ENCODE measurements around the gene CFL1. TPM values are rescaled to one million over a fixed set of nuclear protein-coding genes. Genes with fewer than 3 reads are reported as not detected.
A peak's percentile ranks its signal among the peaks of the same experiment; 100 is the strongest.

The CFL1 gene
- total RNA-seq: 299 TPM
- long read RNA-seq, transcript CFL1-209 (3 exons, 647 nt): minor isoform, 9 of 320 reads
- long read RNA-seq, transcript CFL1-201 (4 exons, 1,234 nt): major isoform, 300 of 320 reads
- long read RNA-seq, partial matches to known transcripts: 1 of 320 reads
- long read RNA-seq, other reads (novel, unspliced or antisense): 8 of 320 reads

DNA sequence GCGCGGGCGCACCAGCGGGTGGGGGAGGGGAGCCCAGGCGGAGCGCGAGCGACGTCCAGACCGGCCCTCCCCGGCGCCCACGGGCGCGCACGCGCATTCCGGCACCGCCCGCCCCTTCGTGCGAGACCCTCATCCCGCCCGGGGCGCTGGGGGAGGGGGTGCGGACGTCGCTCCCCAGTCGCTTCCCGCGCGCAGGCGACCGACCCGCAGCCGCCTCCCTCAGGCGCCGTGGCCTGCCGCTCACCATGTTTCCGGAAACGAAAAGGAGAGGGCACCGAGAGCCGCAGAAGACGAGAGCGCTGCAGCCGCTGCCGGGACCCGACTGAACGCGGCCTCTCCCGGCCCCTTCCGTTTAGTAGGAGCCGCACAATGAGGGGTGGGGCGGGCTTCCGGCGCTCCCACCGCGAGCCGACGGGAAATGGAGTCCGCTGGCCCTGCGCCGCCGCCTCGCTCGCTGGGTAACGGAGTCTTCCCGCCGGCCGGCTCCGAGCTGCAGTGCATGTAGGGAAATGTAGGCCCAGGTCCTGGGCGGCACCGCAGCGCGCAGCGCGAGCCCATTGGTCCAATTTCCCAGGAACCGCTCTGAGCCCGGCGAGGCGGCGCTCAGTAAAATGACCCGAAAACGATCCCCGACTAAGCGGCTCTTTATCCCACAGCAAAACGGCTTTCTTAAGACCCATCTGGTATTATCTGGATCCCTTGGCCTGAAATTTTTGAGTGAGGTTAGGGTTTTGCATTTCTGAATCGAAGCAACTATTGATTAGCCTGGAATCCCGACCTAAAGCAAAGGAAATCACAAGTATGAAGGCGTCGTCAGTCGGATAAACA is at the start of gene CFL1:
CFL1 (minus strand) TSS at position 328 of the 828 bp plus-strand sequence; CDS start at position 247, 81 bp downstream.
- Histone ChIP-seq H3K36me3 (peaks cover 51% of the 10 kb centered on the region), H3K27me3 (ENCODE audit: low read depth) (no peaks in the 10 kb centered on the region), H3K27ac (replicated peaks) (peak within 1 kb of the TSS; percentile 97), H3K9me3 (replicated peaks) (no peaks in the 10 kb centered on the region), H3K4me3 (peak within 1 kb of the TSS; percentile 80), H3K4me1 (peaks cover 85% of the 10 kb centered on the region)
- intact Hi-C loops (cut with micrococcal nuclease): no loop called here
- peak; percentile 99 for DNase-seq
- TF ChIP-seq, protein P1, sequence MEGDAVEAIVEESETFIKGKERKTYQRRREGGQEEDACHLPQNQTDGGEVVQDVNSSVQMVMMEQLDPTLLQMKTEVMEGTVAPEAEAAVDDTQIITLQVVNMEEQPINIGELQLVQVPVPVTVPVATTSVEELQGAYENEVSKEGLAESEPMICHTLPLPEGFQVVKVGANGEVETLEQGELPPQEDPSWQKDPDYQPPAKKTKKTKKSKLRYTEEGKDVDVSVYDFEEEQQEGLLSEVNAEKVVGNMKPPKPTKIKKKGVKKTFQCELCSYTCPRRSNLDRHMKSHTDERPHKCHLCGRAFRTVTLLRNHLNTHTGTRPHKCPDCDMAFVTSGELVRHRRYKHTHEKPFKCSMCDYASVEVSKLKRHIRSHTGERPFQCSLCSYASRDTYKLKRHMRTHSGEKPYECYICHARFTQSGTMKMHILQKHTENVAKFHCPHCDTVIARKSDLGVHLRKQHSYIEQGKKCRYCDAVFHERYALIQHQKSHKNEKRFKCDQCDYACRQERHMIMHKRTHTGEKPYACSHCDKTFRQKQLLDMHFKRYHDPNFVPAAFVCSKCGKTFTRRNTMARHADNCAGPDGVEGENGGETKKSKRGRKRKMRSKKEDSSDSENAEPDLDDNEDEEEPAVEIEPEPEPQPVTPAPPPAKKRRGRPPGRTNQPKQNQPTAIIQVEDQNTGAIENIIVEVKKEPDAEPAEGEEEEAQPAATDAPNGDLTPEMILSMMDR (IDR thresholded peaks at IDR 0.05; ENCODE audit: borderline replicate concordance): no peak

DNA sequence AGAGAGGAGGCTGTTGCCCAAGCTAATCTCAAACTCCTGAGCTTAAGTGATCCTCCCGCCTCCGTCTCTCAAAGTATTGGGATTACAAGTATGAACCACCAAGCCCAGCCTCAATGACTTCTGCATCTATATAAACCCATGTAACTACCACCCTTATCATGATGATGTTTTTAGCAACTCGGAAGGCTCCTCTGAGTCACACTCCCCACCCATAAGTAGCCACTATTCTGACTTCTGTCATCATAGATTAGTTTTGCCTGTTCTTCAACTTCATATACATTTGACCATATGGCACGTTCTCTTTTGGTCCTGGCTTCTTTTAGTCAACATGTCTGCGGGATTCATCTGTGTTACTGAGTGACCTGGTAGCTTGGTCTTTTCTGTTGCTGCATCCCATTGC is 48.6 kb upstream of the CFL1 start:
- H3K9me3 ChIP-seq (replicated peaks): no peaks in the 10 kb centered on the region
- H3K27ac ChIP-seq (replicated peaks): no peak overlapping the region
- TF ChIP-seq, protein P1 (IDR thresholded peaks at IDR 0.05; ENCODE audit: borderline replicate concordance): no peak
- no peak for DNase-seq
- no peak overlapping the region for H3K4me3 ChIP-seq
- intact Hi-C loops (cut with micrococcal nuclease): no loop called here
- H3K36me3 ChIP-seq: no peaks in the 10 kb centered on the region
- peaks cover 6% of the 10 kb centered on the region for H3K4me1 ChIP-seq
- peaks cover 21% of the 10 kb centered on the region for H3K27me3 ChIP-seq (ENCODE audit: low read depth)

DNA sequence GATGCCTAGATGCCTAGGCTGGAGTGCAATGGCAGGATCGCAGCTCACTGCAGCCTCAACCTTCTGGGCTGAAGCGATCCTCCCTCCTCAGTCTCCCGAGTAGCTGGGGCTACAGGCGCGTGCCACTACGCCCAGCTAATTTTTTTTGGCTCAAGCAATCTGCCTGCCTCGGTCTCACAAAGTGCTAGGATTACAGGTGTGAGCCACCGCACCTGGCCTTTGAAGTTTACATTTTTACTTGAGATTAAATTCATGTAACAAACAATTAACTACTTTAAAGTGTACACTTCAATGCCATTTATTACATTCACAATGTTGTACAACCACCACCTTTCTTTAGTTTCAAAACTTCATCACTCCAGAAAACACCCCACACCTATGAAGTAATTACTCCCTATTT is 45.7 kb upstream of the CFL1 start:
- TF ChIP-seq, protein P1 (IDR thresholded peaks at IDR 0.05; ENCODE audit: borderline replicate concordance): no peak
- no peak for DNase-seq
- H3K9me3 ChIP-seq (replicated peaks): no peaks in the 10 kb centered on the region
- H3K27ac ChIP-seq (replicated peaks): no peak overlapping the region
- intact Hi-C loops (cut with micrococcal nuclease): no loop called here
- H3K36me3 ChIP-seq: no peaks in the 10 kb centered on the region
- H3K27me3 ChIP-seq (ENCODE audit: low read depth): peaks cover 28% of the 10 kb centered on the region
- H3K4me1 ChIP-seq: peaks cover 22% of the 10 kb centered on the region
- H3K4me3 ChIP-seq: no peak overlapping the region

DNA sequence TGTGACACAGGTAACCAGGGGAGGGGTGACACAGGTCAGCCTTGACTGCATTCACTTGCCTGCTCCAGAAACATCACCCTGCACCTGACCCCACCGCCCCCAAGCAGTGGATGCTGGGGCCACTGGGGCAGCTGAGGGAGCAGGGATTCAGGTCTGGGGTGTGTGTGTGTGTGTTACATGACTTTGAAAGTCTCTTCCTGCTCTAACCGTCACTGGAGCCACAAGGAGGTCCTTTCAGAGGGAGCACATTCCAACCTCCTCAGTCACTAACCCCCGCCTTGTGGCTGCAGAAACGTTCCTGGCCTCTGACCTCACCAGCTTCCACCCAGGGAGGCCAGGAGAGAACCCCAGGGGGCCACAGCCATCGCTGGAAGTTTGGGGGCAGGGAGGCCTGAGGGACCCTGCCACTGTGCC is 45.1 kb upstream of the CFL1 start:
- H3K27ac ChIP-seq (replicated peaks): no peak overlapping the region

DNA sequence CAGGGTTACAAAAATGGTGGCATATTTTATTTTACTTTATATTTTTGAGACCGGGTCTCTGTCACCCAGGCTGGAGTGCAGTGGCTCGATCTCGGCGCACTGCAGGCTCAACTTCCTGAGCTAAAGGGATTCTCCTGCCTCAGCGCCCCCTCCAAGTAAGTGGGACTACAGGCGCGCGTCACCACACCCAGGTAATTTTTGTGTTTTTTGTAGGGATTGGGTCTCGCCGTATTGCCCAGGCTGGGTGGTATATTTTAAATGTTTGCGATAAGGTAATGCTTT is 42.9 kb upstream of the CFL1 start:
- TF ChIP-seq, protein P1 (IDR thresholded peaks at IDR 0.05; ENCODE audit: borderline replicate concordance): no peak
- Histone ChIP-seq H3K4me3 (peak overlapping the region; percentile 79), H3K36me3 (no peaks in the 10 kb centered on the region), H3K27ac (replicated peaks) (peak overlapping the region; percentile 66), H3K4me1 (peaks cover 25% of the 10 kb centered on the region), H3K27me3 (ENCODE audit: low read depth) (peaks cover 15% of the 10 kb centered on the region), H3K9me3 (replicated peaks) (no peaks in the 10 kb centered on the region)
- DNase-seq: no peak
- intact Hi-C loops (cut with micrococcal nuclease): no loop called here

More for the DNA sequence above, 45.1 kb upstream of the CFL1 start:
- Histone ChIP-seq H3K4me1 (peaks cover 25% of the 10 kb centered on the region), H3K27me3 (ENCODE audit: low read depth) (peaks cover 22% of the 10 kb centered on the region), H3K4me3 (no peak overlapping the region), H3K9me3 (replicated peaks) (no peaks in the 10 kb centered on the region), H3K36me3 (no peaks in the 10 kb centered on the region)
- DNase-seq: no peak
- TF ChIP-seq, protein P1 (IDR thresholded peaks at IDR 0.05; ENCODE audit: borderline replicate concordance): no peak
- intact Hi-C loops (cut with micrococcal nuclease): no loop called here
